K562 (cell line): ENCODE data around the gene SYT7. TPM values are rescaled to one million over a fixed set of nuclear protein-coding genes. Genes with fewer than 3 reads are reported as not detected.

Source experiments
- CBX5 ChIP-seq: IDR thresholded peaks from 2 replicates; pipeline ENCODE4 v1.6.1; 2014; ENCODE audit warnings: low read depth, borderline replicate concordance
- ERF ChIP-seq: fragments of 450-650 bp; formaldehyde crosslinking; IDR thresholded peaks from 2 replicates; pipeline ENCODE4 v1.4.0; 2020; ENCODE audit warnings: mild to moderate bottlenecking, mixed read lengths
- ETV1 ChIP-seq: fragments of 450-650 bp; conservative IDR thresholded peaks from 2 replicates; pipeline ENCODE4 v1.6.1; 2016; ENCODE audit warnings: missing genetic modification characterization, control low read depth, low read depth, missing compliant biosample characterization
- HDGF ChIP-seq: fragments of 450-650 bp; IDR thresholded peaks from 2 replicates; pipeline ENCODE4 v1.6.1; 2016
- MAZ ChIP-seq, 2 experiments: fragments of 450-650 bp in 1 of 2; sonication (generic) in 1 of 2; formaldehyde crosslinking; IDR thresholded peaks in 1 of 2; conservative IDR thresholded peaks in 1 of 2; 2 replicates each; pipeline versions ENCODE4 v1.4.0 to v1.5.0; 2020; ENCODE audit warnings: mild to moderate bottlenecking in 1 of 2, missing genetic modification reagents in 1 of 2
- POLR2AphosphoS2 ChIP-seq: IDR thresholded peaks from 2 replicates; pipeline ENCODE4 v1.6.1; 2012; ENCODE audit warnings: low read length, improper control_type of control experiment
- RBM25 ChIP-seq: fragments of 200-400 bp; formaldehyde crosslinking; IDR thresholded peaks from 2 replicates; pipeline ENCODE4 v1.6.1; 2018; ENCODE audit warnings: low read length, low read depth, moderate library complexity; ENCODE audit not compliant: severe bottlenecking
- SMAD4 ChIP-seq: fragments of 250-450 bp; sonication (Bioruptor Pico); conservative IDR thresholded peaks from 2 replicates; pipeline ENCODE4 v1.8.0; 2021; ENCODE audit warnings: inconsistent platforms, mild to moderate bottlenecking, moderate library complexity
- SMC3 ChIP-seq: conservative IDR thresholded peaks from 2 replicates; pipeline ENCODE4 v1.6.1; 2011; ENCODE audit warnings: low read depth, low read length, improper control_type of control experiment; ENCODE audit not compliant: insufficient read depth
- ZBTB7A ChIP-seq: IDR thresholded peaks from 2 replicates; pipeline ENCODE4 v1.6.1; 2011; ENCODE audit warnings: low read depth, mild to moderate bottlenecking, low read length, moderate library complexity, borderline replicate concordance; ENCODE audit not compliant: control insufficient read depth
- polyA plus RNA-seq, 8 experiments: library from polyadenylated mRNA; depleted of rRNA in 4 of 8; stranded (reverse) in 5 of 8; unstranded in 3 of 8; fragments of >200 nt; fragmentation: Nextera tagmentation in 2 of 8; fragmentation: Illumina TruSeq in 1 of 8; extraction: Ambion mirVana in 2 of 8; extraction: Trizol in 1 of 8; gene quantifications; 2 replicates each; pipeline versions ENCODE4 v1.2.1 to v1.2.3, GENCODE V29; 2011 to 2014; ENCODE audit warnings: inconsistent platforms in 1 of 8, missing spikeins in 1 of 8
- total RNA-seq, 7 experiments: library from RNA; depleted of rRNA in 6 of 7; stranded (reverse); fragments of >200 nt in 6 of 7; fragmentation: Illumina TruSeq in 2 of 7; extraction: Trizol in 2 of 7; gene quantifications; 2 replicates each; pipeline versions ENCODE4 v1.2.1 to v1.2.3, GENCODE V29; 2011 to 2021; ENCODE audit warnings: low replicate concordance in 1 of 7
- TF ChIP-seq, protein P1 (sequence below), 3 experiments: fragments of 200-800 bp in 1 of 3; fragments of 250-450 bp in 1 of 3; fragments of 450-650 bp in 1 of 3; sonication (Bioruptor Pico) in 1 of 3; sonication (Bioruptor generic) in 1 of 3; formaldehyde crosslinking in 1 of 3; IDR thresholded peaks; 2 replicates each; pipeline versions ENCODE4 v1.6.1 to v1.8.0; 2016 to 2022; ENCODE audit warnings: mild to moderate bottlenecking in 2 of 3, missing genetic modification characterization in 2 of 3, missing compliant biosample characterization in 1 of 3, moderate library complexity in 1 of 3
- TF ChIP-seq, protein P2 (sequence below), 2 experiments: IDR thresholded peaks in 1 of 2; conservative IDR thresholded peaks in 1 of 2; 2 replicates each; pipeline ENCODE4 v1.6.1; 2016; ENCODE audit warnings: low read depth in 2 of 2, mild to moderate bottlenecking in 1 of 2, missing compliant biosample characterization in 1 of 2, missing genetic modification characterization in 1 of 2, moderate library complexity in 1 of 2
- TF ChIP-seq, protein P3 (sequence below): sonication (generic); formaldehyde crosslinking; IDR thresholded peaks from 2 replicates; pipeline ENCODE4 v1.8.0; 2023; ENCODE audit warnings: missing genetic modification reagents, mild to moderate bottlenecking, borderline replicate concordance

SYT7 gene
- total and polyA plus RNA-seq, 9 of the 15 experiments (the other 6 are each of a cell fraction or from before 2014, with no cell fraction given) = 0.01 to 0.51 (median 0.16) TPM; not detected in 1

DNA sequence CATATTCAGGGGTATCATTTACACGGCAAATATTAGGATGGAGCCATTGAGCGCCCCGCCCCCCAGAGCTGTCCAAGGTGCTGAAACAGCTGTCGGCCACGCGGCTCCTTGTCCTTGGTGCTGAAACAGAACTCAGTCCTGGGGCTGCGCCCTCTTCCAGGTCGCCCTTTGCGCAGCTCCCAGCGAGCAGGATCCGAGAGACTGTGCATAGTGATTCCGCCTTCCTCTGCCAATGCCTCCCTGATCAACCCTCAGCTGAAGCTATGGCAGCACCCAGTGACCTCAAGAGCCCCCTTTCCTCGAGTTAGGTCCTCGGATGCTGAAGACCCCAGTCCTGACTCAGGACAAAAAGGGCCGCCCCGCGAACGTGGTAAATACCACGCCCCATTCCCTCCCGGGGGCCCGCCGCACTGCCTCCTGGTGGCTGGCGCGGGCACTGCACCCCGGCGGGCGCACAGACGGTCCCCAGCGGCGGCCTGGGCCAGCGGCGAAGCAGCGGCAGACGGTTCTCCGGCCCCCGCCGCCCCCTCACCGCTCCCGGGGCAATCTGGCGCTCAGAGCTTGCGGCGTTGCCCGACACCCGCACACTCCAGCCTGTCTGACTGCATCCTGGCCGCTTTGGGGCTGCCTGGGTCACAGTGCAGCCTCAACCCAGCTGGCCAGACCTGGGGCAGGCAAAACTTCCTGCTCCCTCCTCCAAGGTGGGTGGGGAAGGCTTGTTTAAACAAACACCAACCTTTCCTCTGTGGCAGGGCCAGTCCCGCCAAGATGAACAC lies 13.4 kb downstream of the SYT7 start (continued):
- TF ChIP-seq, protein P1, sequence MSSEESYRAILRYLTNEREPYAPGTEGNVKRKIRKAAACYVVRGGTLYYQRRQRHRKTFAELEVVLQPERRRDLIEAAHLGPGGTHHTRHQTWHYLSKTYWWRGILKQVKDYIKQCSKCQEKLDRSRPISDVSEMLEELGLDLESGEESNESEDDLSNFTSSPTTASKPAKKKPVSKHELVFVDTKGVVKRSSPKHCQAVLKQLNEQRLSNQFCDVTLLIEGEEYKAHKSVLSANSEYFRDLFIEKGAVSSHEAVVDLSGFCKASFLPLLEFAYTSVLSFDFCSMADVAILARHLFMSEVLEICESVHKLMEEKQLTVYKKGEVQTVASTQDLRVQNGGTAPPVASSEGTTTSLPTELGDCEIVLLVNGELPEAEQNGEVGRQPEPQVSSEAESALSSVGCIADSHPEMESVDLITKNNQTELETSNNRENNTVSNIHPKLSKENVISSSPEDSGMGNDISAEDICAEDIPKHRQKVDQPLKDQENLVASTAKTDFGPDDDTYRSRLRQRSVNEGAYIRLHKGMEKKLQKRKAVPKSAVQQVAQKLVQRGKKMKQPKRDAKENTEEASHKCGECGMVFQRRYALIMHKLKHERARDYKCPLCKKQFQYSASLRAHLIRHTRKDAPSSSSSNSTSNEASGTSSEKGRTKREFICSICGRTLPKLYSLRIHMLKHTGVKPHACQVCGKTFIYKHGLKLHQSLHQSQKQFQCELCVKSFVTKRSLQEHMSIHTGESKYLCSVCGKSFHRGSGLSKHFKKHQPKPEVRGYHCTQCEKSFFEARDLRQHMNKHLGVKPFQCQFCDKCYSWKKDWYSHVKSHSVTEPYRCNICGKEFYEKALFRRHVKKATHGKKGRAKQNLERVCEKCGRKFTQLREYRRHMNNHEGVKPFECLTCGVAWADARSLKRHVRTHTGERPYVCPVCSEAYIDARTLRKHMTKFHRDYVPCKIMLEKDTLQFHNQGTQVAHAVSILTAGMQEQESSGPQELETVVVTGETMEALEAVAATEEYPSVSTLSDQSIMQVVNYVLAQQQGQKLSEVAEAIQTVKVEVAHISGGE (CRISPR knock-in tag; IDR thresholded peaks at IDR 0.05) = peak in 1 of 3 experiments; percentile 86; a peak in 2 of 6 replicates
- TF ChIP-seq ERF (CRISPR knock-in tag) = 0 out of 2 replicates have a peak, but pooled peaks have one; percentile 63
- TF ChIP-seq, protein P2, sequence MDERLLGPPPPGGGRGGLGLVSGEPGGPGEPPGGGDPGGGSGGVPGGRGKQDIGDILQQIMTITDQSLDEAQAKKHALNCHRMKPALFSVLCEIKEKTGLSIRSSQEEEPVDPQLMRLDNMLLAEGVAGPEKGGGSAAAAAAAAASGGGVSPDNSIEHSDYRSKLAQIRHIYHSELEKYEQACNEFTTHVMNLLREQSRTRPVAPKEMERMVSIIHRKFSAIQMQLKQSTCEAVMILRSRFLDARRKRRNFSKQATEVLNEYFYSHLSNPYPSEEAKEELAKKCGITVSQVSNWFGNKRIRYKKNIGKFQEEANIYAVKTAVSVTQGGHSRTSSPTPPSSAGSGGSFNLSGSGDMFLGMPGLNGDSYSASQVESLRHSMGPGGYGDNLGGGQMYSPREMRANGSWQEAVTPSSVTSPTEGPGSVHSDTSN (CRISPR knock-in tag; IDR thresholded peaks at IDR 0.05; ENCODE audit: low read depth) = peak; percentile 90
- TF ChIP-seq, protein P2 (tag; conservative IDR thresholded peaks at IDR 0.05; ENCODE audit: low read depth) = no peak
- peak; percentile 86 for TF ChIP-seq SMAD4
- TF ChIP-seq RBM25 = no peak
- peak; percentile 52; the same call in 1 of the 2 replicates for TF ChIP-seq CBX5
- TF ChIP-seq HDGF = no peak
- TF ChIP-seq MAZ (CRISPR knock-in tag; conservative IDR thresholded peaks at IDR 0.05 in 1 of 2, IDR thresholded peaks at IDR 0.05 in 1 of 2) = peak; percentile 88 to 100
- TF ChIP-seq, protein P3, sequence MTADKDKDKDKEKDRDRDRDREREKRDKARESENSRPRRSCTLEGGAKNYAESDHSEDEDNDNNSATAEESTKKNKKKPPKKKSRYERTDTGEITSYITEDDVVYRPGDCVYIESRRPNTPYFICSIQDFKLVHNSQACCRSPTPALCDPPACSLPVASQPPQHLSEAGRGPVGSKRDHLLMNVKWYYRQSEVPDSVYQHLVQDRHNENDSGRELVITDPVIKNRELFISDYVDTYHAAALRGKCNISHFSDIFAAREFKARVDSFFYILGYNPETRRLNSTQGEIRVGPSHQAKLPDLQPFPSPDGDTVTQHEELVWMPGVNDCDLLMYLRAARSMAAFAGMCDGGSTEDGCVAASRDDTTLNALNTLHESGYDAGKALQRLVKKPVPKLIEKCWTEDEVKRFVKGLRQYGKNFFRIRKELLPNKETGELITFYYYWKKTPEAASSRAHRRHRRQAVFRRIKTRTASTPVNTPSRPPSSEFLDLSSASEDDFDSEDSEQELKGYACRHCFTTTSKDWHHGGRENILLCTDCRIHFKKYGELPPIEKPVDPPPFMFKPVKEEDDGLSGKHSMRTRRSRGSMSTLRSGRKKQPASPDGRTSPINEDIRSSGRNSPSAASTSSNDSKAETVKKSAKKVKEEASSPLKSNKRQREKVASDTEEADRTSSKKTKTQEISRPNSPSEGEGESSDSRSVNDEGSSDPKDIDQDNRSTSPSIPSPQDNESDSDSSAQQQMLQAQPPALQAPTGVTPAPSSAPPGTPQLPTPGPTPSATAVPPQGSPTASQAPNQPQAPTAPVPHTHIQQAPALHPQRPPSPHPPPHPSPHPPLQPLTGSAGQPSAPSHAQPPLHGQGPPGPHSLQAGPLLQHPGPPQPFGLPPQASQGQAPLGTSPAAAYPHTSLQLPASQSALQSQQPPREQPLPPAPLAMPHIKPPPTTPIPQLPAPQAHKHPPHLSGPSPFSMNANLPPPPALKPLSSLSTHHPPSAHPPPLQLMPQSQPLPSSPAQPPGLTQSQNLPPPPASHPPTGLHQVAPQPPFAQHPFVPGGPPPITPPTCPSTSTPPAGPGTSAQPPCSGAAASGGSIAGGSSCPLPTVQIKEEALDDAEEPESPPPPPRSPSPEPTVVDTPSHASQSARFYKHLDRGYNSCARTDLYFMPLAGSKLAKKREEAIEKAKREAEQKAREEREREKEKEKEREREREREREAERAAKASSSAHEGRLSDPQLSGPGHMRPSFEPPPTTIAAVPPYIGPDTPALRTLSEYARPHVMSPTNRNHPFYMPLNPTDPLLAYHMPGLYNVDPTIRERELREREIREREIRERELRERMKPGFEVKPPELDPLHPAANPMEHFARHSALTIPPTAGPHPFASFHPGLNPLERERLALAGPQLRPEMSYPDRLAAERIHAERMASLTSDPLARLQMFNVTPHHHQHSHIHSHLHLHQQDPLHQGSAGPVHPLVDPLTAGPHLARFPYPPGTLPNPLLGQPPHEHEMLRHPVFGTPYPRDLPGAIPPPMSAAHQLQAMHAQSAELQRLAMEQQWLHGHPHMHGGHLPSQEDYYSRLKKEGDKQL (CRISPR knock-in tag) = peak; percentile 100
- TF ChIP-seq ZBTB7A = peak; percentile 66; the same call in 1 of the 2 replicates
- peak; percentile 35; the same call in 1 of the 2 replicates for TF ChIP-seq ETV1 (tag)
- 0 out of 2 replicates have a peak, but pooled peaks have one; percentile 1 for TF ChIP-seq SMC3
- TF ChIP-seq POLR2AphosphoS2 = no peak
